SK-N-MC (cell line): Measurements from ENCODE around the gene PFKFB3.

Experiments used
- EZH2 ChIP-seq: fragments of 200-600 bp; sonication (generic); IDR thresholded peaks from one replicate; pipeline ENCODE4 v1.6.1; 2017; ENCODE audit warnings: antibody characterized with exemption
- FOXP2 ChIP-seq: optimal IDR thresholded peaks from 2 replicates; pipeline ENCODE3; 2011; ENCODE audit warnings: mild to moderate bottlenecking, moderate library complexity; ENCODE audit not compliant: insufficient read depth; ENCODE audit errors: extremely low read length, control extremely low read depth
- POLR2AphosphoS5 ChIP-seq: IDR thresholded peaks from 2 replicates; pipeline ENCODE4 v1.6.1; 2012; ENCODE audit warnings: mild to moderate bottlenecking, low read depth, low read length, borderline replicate concordance

DNA sequence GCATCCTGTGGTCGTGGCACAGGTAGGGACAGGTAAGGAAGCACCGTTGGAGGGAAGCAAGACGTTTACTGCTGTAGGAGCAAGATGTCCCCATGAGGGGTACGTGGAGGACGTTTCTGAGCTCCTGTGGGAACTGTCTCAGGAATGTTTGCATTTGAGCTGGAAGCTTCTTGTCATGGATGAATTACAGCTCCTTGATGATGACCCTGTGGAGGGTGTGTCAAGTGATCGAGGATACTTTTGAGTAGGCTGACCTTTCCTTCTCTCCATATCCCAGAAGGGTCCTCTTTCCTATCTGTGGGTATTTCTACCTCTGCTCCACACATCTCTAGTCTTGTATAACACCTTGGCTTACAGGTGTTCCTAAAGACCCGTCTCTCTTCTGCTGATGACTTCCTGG is 94.8 kb downstream of the PFKFB3 start:
- TF ChIP-seq POLR2AphosphoS5 (no peak), EZH2 (no peak), FOXP2 (no peak)
